ENCODE data around the gene AKIRIN2. TPM values are rescaled to one million over a fixed set of nuclear protein-coding genes. Genes with fewer than 3 reads are reported as not detected.
"Not testable (repeated sequence)": the region's sequence is repeated elsewhere in the genome, so short reads cannot be mapped to it uniquely, and the experiment has no call there.

Gene AKIRIN2
- total and polyA plus RNA-seq, 10 of the 15 experiments (the other 5 are each of a cell fraction or from before 2014, with no cell fraction given) = 12.7 to 82.2 (median 42.6) TPM

- 91% methylated on average over 12 of the region's 12 CpGs for WGBS (ENCODE audit: insufficient coverage, insufficient replicate concordance, low lambda C conversion rate, missing lambda C conversion rate)
- H3K27ac ChIP-seq (ENCODE audit: control insufficient read depth, insufficient read depth); H3K9me3 ChIP-seq (replicated peaks; ENCODE audit: control insufficient read depth, insufficient read depth, low read length); ATAC-seq; H4K20me1 ChIP-seq (ENCODE audit: control insufficient read depth, insufficient read depth); H3K27me3 ChIP-seq (replicated peaks in 1 of 2; ENCODE audit: control insufficient read depth in 2 of 2, insufficient read depth in 2 of 2, low read length in 1 of 2); H2AFZ ChIP-seq (ENCODE audit: control insufficient read depth, low read depth, low read length); H3K9ac ChIP-seq (ENCODE audit: control insufficient read depth, insufficient read depth, low read length); in situ Hi-C loops (cut with MboI); BruUV-seq (replicated peaks); H3K36me3 ChIP-seq (ENCODE audit: control insufficient read depth in 2 of 2, insufficient read depth in 2 of 2, low read length in 1 of 2); FAIRE-seq; DNase-seq (ENCODE audit: low read depth, low spot score): not testable (repeated sequence)
- peaks cover 15% of the 10 kb centered on the region; the same call in 1 of the 2 replicates for H3K4me1 ChIP-seq (ENCODE audit: control insufficient read depth, insufficient read depth, low read length)
- ChIA-PET SMC1A (ENCODE audit: uncharacterized antibody, unreplicated experiment) (interaction anchor here (0.9 to 8.9 kb wide), 12 partner anchors 9 to 308 kb away, joined by 3 to 83 read pairs (median 8); no protein-coding TSS in a partner anchor), RAD21 (ENCODE audit: unreplicated experiment) (interaction anchor here (0.7 to 4.3 kb wide), 7 partner anchors 9 to 285 kb away, joined by 3 to 54 read pairs (median 5); no protein-coding TSS in a partner anchor), CTCF (interaction anchor here (1.0 to 1.4 kb wide), 4 partner anchors 12 to 135 kb away, joined by 3 to 5 read pairs (median 4); no protein-coding TSS in a partner anchor), POLR2A (interaction anchor here (0.7 to 3.9 kb wide), 6 partner anchors 12 to 110 kb away, joined by 3 to 28 read pairs (median 4); partner anchors contain the start of genes ORC3 and RARS2)
- intact Hi-C loops (cut with micrococcal nuclease; ENCODE audit: unreplicated experiment) = loop anchor here (5.0 kb wide), 3 partner anchors 35 to 1175 kb away; no protein-coding TSS in a partner anchor
- TF ChIP-seq, protein P1, sequence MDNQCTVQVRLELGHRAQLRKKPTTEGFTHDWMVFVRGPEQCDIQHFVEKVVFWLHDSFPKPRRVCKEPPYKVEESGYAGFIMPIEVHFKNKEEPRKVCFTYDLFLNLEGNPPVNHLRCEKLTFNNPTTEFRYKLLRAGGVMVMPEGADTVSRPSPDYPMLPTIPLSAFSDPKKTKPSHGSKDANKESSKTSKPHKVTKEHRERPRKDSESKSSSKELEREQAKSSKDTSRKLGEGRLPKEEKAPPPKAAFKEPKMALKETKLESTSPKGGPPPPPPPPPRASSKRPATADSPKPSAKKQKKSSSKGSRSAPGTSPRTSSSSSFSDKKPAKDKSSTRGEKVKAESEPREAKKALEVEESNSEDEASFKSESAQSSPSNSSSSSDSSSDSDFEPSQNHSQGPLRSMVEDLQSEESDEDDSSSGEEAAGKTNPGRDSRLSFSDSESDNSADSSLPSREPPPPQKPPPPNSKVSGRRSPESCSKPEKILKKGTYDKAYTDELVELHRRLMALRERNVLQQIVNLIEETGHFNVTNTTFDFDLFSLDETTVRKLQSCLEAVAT (IDR thresholded peaks at IDR 0.05) = peak; percentile 85; the same call in 1 of the 2 replicates
- TF ChIP-seq POLR2AphosphoS5 (IDR thresholded peaks at IDR 0.05; ENCODE audit: low read length) = 0 out of 2 replicates have a peak, but pooled peaks have one; percentile 2
- peak overlapping the region; percentile 96; the same call in 1 of the 2 replicates for H3K4me3 ChIP-seq
- H3K4me2 ChIP-seq (ENCODE audit: control insufficient read depth, insufficient read depth) = peak overlapping the region; percentile 68
- H3K79me2 ChIP-seq (ENCODE audit: control insufficient read depth, insufficient read depth, low read length) = peaks cover 97% of the 10 kb centered on the region
These were observed 5.2 kb downstream of the AKIRIN2 start for GRCh38 chr6:87696817-87697216.

DNA sequence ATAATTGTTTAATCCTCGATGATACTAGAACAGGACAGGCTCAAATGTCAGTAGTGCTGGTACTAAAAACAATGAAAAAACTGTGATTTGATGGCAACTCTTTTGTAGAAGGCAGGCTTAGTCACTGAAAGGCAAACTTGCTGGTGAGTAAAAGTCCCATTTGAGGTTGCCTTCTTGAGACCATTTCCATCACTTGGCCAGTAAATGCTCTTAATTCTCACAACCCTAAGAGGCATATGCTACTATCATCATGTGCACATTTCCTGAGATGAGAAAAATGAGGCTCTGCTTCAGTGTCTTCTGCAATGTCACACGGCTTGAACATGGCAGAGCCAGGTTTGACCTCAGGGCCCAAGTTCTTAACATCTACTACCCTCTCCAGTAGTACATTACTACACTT is 9.9 kb downstream of the AKIRIN2 start:
- CTCF ChIA-PET = interaction anchor here (0.6 to 1.5 kb wide), 3 partner anchors 8 to 47 kb away, joined by 3 to 5 read pairs (median 4); no protein-coding TSS in a partner anchor
- in situ Hi-C loops (cut with MboI) = no loop called here
- TF ChIP-seq, protein P2, sequence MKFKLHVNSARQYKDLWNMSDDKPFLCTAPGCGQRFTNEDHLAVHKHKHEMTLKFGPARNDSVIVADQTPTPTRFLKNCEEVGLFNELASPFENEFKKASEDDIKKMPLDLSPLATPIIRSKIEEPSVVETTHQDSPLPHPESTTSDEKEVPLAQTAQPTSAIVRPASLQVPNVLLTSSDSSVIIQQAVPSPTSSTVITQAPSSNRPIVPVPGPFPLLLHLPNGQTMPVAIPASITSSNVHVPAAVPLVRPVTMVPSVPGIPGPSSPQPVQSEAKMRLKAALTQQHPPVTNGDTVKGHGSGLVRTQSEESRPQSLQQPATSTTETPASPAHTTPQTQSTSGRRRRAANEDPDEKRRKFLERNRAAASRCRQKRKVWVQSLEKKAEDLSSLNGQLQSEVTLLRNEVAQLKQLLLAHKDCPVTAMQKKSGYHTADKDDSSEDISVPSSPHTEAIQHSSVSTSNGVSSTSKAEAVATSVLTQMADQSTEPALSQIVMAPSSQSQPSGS (IDR thresholded peaks at IDR 0.05; ENCODE audit: low read length) = peak; percentile 20; the same call in 1 of the 2 replicates
- TF ChIP-seq YY1 (IDR thresholded peaks at IDR 0.05; ENCODE audit: low read depth, low read length) = no peak
- TF ChIP-seq, protein P3, sequence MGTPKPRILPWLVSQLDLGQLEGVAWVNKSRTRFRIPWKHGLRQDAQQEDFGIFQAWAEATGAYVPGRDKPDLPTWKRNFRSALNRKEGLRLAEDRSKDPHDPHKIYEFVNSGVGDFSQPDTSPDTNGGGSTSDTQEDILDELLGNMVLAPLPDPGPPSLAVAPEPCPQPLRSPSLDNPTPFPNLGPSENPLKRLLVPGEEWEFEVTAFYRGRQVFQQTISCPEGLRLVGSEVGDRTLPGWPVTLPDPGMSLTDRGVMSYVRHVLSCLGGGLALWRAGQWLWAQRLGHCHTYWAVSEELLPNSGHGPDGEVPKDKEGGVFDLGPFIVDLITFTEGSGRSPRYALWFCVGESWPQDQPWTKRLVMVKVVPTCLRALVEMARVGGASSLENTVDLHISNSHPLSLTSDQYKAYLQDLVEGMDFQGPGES (IDR thresholded peaks at IDR 0.05) = no peak
- TF ChIP-seq MTA2 (IDR thresholded peaks at IDR 0.05; ENCODE audit: low read depth) = no peak

More for the DNA sequence above, 9.9 kb downstream of the AKIRIN2 start:
- Histone ChIP-seq H3K4me1 (ENCODE audit: control insufficient read depth, insufficient read depth, low read length) (peaks cover 30% of the 10 kb centered on the region), H3K79me2 (ENCODE audit: control insufficient read depth, insufficient read depth, low read length) (peaks cover 95% of the 10 kb centered on the region), H3K4me3 (no peak overlapping the region), H3K36me3 (ENCODE audit: control insufficient read depth in 2 of 2, insufficient read depth in 2 of 2, low read length in 1 of 2) (peaks cover 5 to 18% of the 10 kb centered on the region in 2 experiments), H3K4me2 (ENCODE audit: control insufficient read depth, insufficient read depth) (peak overlapping the region; percentile 79), H3K27ac (ENCODE audit: control insufficient read depth, insufficient read depth) (peak overlapping the region; percentile 80), H3K9me3 (replicated peaks; ENCODE audit: control insufficient read depth, insufficient read depth, low read length) (peaks cover 3% of the 10 kb centered on the region; the same call in 1 of the 3 replicates), H3K27me3 (replicated peaks in 1 of 2; ENCODE audit: control insufficient read depth in 2 of 2, insufficient read depth in 2 of 2, low read length in 1 of 2) (no peaks in the 10 kb centered on the region), H2AFZ (ENCODE audit: control insufficient read depth, low read depth, low read length) (no peak overlapping the region), H3K9ac (ENCODE audit: control insufficient read depth, insufficient read depth, low read length) (peak overlapping the region; percentile 24; the same call in 1 of the 2 replicates), H4K20me1 (ENCODE audit: control insufficient read depth, insufficient read depth) (peaks cover 3% of the 10 kb centered on the region; the same call in 1 of the 2 replicates)
- FAIRE-seq (no peak), DNase-seq (ENCODE audit: low read depth, low spot score) (peak; percentile 43), ATAC-seq (peak; percentile 9)
- WGBS (ENCODE audit: insufficient coverage, insufficient replicate concordance, low lambda C conversion rate, missing lambda C conversion rate) = 50% methylated on average over 2 of the region's 2 CpGs
- ChIA-PET SMC1A (ENCODE audit: uncharacterized antibody, unreplicated experiment) (interaction anchor here (1.2 to 2.5 kb wide), 3 partner anchors 7 to 12 kb away, joined by 4 to 11 read pairs (median 8); no protein-coding TSS in a partner anchor), RAD21 (ENCODE audit: unreplicated experiment) (interaction anchor here (0.6 to 1.3 kb wide), 6 partner anchors 8 to 554 kb away, joined by 3 to 4 read pairs (median 4); partner anchors contain the start of gene AKIRIN2), POLR2A (no interaction called here)
- no TSS peak for BruUV-seq (replicated peaks)
- intact Hi-C loops (cut with micrococcal nuclease; ENCODE audit: unreplicated experiment) = loop anchor here (5.0 kb wide), 1 partner anchor 100 kb away; the partner anchor contains the start of gene ORC3

Data from GM12878 (cell line).